Gastroesophageal sphincter (tissue), 4 donors: ENCODE data around the gene RTL10. TPM values are rescaled to one million over a fixed set of nuclear protein-coding genes. Genes with fewer than 3 reads are reported as not detected.

Source experiments
- ATAC-seq: fragments of 150-250 bp; one replicate; pipeline ENCODE4 v1.9.1; 2016; ENCODE audit warnings: mild to moderate bottlenecking, moderate library complexity
- H3K27ac ChIP-seq, 4 donors: fragments of 200-600 bp; sonication (generic) in 3 of 4; 1 replicate in 3 of 4; 2 replicates in 1 of 4; pipeline ENCODE4 v1.5.1; 2016 to 2019
- H3K27me3 ChIP-seq: fragments of 200-600 bp; sonication (generic); one replicate; pipeline ENCODE4 v1.5.1; 2019
- H3K36me3 ChIP-seq, 2 donors: fragments of 200-600 bp; sonication (generic); one replicate each; pipeline ENCODE4 v1.5.1; 2019; ENCODE audit warnings: control low read depth in 1 of 2
- H3K4me1 ChIP-seq, 3 donors: fragments of 200-600 bp; sonication (generic); 1 replicate in 2 of 3; 2 replicates in 1 of 3; pipeline ENCODE4 v1.5.1; 2016 to 2019; ENCODE audit warnings: control low read depth in 2 of 3
- H3K4me3 ChIP-seq, 2 donors: fragments of 200-600 bp; sonication (generic); one replicate each; pipeline ENCODE4 v1.5.1; 2019; ENCODE audit warnings: mild to moderate bottlenecking in 1 of 2, moderate library complexity in 1 of 2
- H3K9me3 ChIP-seq, 3 donors: fragments of 200-600 bp; sonication (generic); one replicate each; pipeline ENCODE4 v1.5.1; 2017 to 2019; ENCODE audit warnings: control low read depth in 2 of 3
- CTCF ChIP-seq, 4 experiments: fragments of 200-600 bp in 2 of 4; fragments of 450-650 bp in 2 of 4; sonication (generic) in 1 of 4; IDR thresholded peaks; one replicate each; pipeline ENCODE4 v1.5.1; 2017 to 2019; ENCODE audit warnings: antibody characterized with exemption in 4 of 4, mild to moderate bottlenecking in 2 of 4, moderate library complexity in 2 of 4
- EP300 ChIP-seq: sonication (generic); formaldehyde crosslinking; IDR thresholded peaks from one replicate; pipeline ENCODE4 v1.6.1; 2017; ENCODE audit warnings: antibody characterized with exemption, mild to moderate bottlenecking
- POLR2A ChIP-seq, 2 donors: fragments of 450-650 bp; IDR thresholded peaks; one replicate each; pipeline ENCODE4 v1.6.1; 2017; ENCODE audit warnings: antibody characterized with exemption in 2 of 2, mild to moderate bottlenecking in 2 of 2, moderate library complexity in 1 of 2
- POLR2AphosphoS5 ChIP-seq: sonication (generic); formaldehyde crosslinking; IDR thresholded peaks from one replicate; pipeline ENCODE4 v1.6.1; 2017; ENCODE audit warnings: antibody characterized with exemption
- WGBS, 2 donors: methylation state at CpG; one replicate each; pipeline ENCODE4 v1.1.5; 2018; ENCODE audit warnings: low coverage in 1 of 2; 5-methylcytosine and 5-hydroxymethylcytosine counted together
- total RNA-seq, 4 donors: library from RNA; depleted of rRNA; stranded (reverse); fragments of >200 nt; gene quantifications; one replicate each; pipeline ENCODE4 v1.1.0, GENCODE V29; 2016

RTL10 gene
- total RNA-seq, 4 donors from 2014 or later: 6.6 to 15.9 (median 10.4) TPM

- WGBS, 2 donors: 91 to 92% methylated on average over 4 to 11 of the region's 20 CpGs
- no peaks in the 10 kb centered on the region for H3K4me1 ChIP-seq
- H3K27ac ChIP-seq: no peak overlapping the region
- H3K4me3 ChIP-seq: no peak overlapping the region
- TF ChIP-seq POLR2AphosphoS5 (no peak), EP300 (no peak), POLR2A (IDR thresholded peaks at IDR 0.05) (no peak), CTCF (IDR thresholded peaks at IDR 0.05) (no peak)
- H3K9me3 ChIP-seq: no peaks in the 10 kb centered on the region
- H3K36me3 ChIP-seq: peaks cover 0 to 26% of the 10 kb centered on the region in 2 donors
- no peak for ATAC-seq
- no peaks in the 10 kb centered on the region for H3K27me3 ChIP-seq
These were observed 46.5 kb downstream of the RTL10 start for GRCh38 chr22:19807914-19808872.

GRCh38 chr22:19807161-19807913 is 47.3 kb downstream of the RTL10 start:
- no peak overlapping the region for H3K27ac ChIP-seq
- no peak overlapping the region for H3K4me3 ChIP-seq
- H3K36me3 ChIP-seq: peaks cover 0 to 31% of the 10 kb centered on the region in 2 donors
- no peaks in the 10 kb centered on the region for H3K9me3 ChIP-seq
- 80% methylated on average over 1 of the region's 15 CpGs; no CpG with 5 or more reads in 1 of the 2 donors for WGBS, 2 donors
- no peaks in the 10 kb centered on the region for H3K4me1 ChIP-seq
- no peak for ATAC-seq
- TF ChIP-seq CTCF (IDR thresholded peaks at IDR 0.05): no peak
- no peak for TF ChIP-seq POLR2AphosphoS5
- no peak for TF ChIP-seq EP300
- no peak for TF ChIP-seq POLR2A (IDR thresholded peaks at IDR 0.05)
- no peaks in the 10 kb centered on the region for H3K27me3 ChIP-seq

GRCh38 chr22:19806213-19807160 is 48.2 kb downstream of the RTL10 start:
- Histone ChIP-seq H3K27me3 (no peaks in the 10 kb centered on the region), H3K4me3 (no peak overlapping the region), H3K9me3 (no peaks in the 10 kb centered on the region), H3K36me3 (peaks cover 0 to 31% of the 10 kb centered on the region in 2 donors), H3K27ac (no peak overlapping the region), H3K4me1 (no peaks in the 10 kb centered on the region)
- no peak for ATAC-seq
- TF ChIP-seq POLR2A (IDR thresholded peaks at IDR 0.05) (no peak), EP300 (no peak), CTCF (IDR thresholded peaks at IDR 0.05) (no peak), POLR2AphosphoS5 (no peak)
- 91% methylated on average over 7 of the region's 38 CpGs; no CpG with 5 or more reads in 1 of the 2 donors for WGBS, 2 donors

- H3K36me3 ChIP-seq: peaks cover 0 to 32% of the 10 kb centered on the region in 2 donors
- no peak overlapping the region for H3K4me3 ChIP-seq
- no peaks in the 10 kb centered on the region for H3K4me1 ChIP-seq
- H3K27ac ChIP-seq: no peak overlapping the region
- ATAC-seq: no peak
- WGBS, 2 donors: 88% methylated on average over 7 of the region's 8 CpGs; no CpG with 5 or more reads in 1 of the 2 donors
- H3K9me3 ChIP-seq: no peaks in the 10 kb centered on the region
- no peaks in the 10 kb centered on the region for H3K27me3 ChIP-seq
- TF ChIP-seq EP300 (no peak), POLR2AphosphoS5 (no peak), CTCF (IDR thresholded peaks at IDR 0.05) (no peak), POLR2A (IDR thresholded peaks at IDR 0.05) (no peak)
These were observed 48.9 kb downstream of the RTL10 start for GRCh38 chr22:19805821-19806212.

Other genes with a start within 250 kb of the RTL10 start
- gene SEPTIN5, start 140.4 kb downstream of the RTL10 start, total RNA-seq: 10 to 100 TPM; 21.9 to 51.1 (median 26.4) TPM
- 10 to 100 TPM in 1 of 4 donors, 1 to 10 TPM in 3; 2.0 to 12.5 (median 5.6) TPM for gene GP1BB, start 131.3 kb downstream of the RTL10 start, total RNA-seq
- 1 to 10 TPM in 2 of 4 donors, under 1 TPM in 2; 0.31 to 2.7 (median 1.2) TPM for gene TBX1, start 94.1 kb downstream of the RTL10 start, total RNA-seq
- gene GNB1L, start within 50 bp of the RTL10 start, total RNA-seq: 1 to 10 TPM; 4.8 to 8.7 (median 7.4) TPM
- 100 to 1,000 TPM; 105 to 235 (median 208) TPM for gene COMT, start 86.9 kb upstream of the RTL10 start, total RNA-seq
- gene TXNRD2, start 86.9 kb upstream of the RTL10 start, total RNA-seq: 10 to 100 TPM; 16.7 to 33.1 (median 20.3) TPM
- 10 to 100 TPM; 32.5 to 61.5 (median 39.5) TPM for gene ARVCF, start 161.9 kb upstream of the RTL10 start, total RNA-seq
- 10 to 100 TPM; 20.0 to 65.5 (median 45.8) TPM for gene TANGO2, start 166.2 kb upstream of the RTL10 start, total RNA-seq
- 10 to 100 TPM; 16.9 to 27.6 (median 25.5) TPM for gene DGCR8, start 225.4 kb upstream of the RTL10 start, total RNA-seq